ENCODE results near the gene TSHZ2.

DNA sequence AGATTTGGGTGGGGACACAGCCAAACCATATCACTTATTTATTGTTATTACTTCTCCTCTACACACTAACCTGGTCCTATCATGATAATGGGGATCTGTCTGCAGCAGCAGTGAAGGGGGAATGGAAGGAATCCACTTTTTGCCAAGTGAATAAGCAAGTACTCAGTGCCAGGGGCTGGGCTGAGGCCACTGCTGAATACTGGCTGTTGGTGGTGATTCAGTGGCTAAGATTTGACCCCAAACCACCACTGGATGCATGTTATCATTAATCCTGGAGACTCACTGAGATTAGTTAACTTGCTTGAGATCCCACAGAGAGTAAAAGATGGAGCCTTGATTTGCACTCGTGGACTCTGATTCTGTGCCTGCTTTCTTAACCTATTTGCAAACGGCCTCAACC, 127.7 kb downstream of the TSHZ2 start:
- TF ChIP-seq, protein P1, sequence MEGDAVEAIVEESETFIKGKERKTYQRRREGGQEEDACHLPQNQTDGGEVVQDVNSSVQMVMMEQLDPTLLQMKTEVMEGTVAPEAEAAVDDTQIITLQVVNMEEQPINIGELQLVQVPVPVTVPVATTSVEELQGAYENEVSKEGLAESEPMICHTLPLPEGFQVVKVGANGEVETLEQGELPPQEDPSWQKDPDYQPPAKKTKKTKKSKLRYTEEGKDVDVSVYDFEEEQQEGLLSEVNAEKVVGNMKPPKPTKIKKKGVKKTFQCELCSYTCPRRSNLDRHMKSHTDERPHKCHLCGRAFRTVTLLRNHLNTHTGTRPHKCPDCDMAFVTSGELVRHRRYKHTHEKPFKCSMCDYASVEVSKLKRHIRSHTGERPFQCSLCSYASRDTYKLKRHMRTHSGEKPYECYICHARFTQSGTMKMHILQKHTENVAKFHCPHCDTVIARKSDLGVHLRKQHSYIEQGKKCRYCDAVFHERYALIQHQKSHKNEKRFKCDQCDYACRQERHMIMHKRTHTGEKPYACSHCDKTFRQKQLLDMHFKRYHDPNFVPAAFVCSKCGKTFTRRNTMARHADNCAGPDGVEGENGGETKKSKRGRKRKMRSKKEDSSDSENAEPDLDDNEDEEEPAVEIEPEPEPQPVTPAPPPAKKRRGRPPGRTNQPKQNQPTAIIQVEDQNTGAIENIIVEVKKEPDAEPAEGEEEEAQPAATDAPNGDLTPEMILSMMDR (IDR thresholded peaks at IDR 0.05; ENCODE audit: extremely low read depth in 1 of 2, insufficient read depth in 1 of 2, low read depth in 1 of 2, low read length in 2 of 2): no peak
- TF ChIP-seq FOS (IDR thresholded peaks at IDR 0.05; ENCODE audit: borderline replicate concordance, insufficient read depth, low read length): no peak
- no peak for TF ChIP-seq EZH2 (IDR thresholded peaks at IDR 0.05; ENCODE audit: borderline replicate concordance, low read depth, low read length, severe bottlenecking)
- no peak for TF ChIP-seq POLR2A (IDR thresholded peaks at IDR 0.05; ENCODE audit: low read depth, low read length)
